KBM-7 (cell line): ENCODE data around the gene TEX35.

Source experiments
- DNase-seq: peaks from one replicate; pipeline ENCODE4 v3.0.0-alpha.2; 2015
- in situ Hi-C: fragments of 300-500 bp; cut with MboI; formaldehyde crosslinking; loops from 2 replicates; pipeline ENCODE4 v1.14.3; 2020; ENCODE audit warnings: low sequenced_read_pairs, low pct_unique_long_range_greater_than_20kb, mixed read lengths

Gene TEX35

GRCh38 chr1:178560871-178561376 lies 48.0 kb downstream of the TEX35 start:
- in situ Hi-C loops, result no loop called here
- no peak for DNase-seq

DNA sequence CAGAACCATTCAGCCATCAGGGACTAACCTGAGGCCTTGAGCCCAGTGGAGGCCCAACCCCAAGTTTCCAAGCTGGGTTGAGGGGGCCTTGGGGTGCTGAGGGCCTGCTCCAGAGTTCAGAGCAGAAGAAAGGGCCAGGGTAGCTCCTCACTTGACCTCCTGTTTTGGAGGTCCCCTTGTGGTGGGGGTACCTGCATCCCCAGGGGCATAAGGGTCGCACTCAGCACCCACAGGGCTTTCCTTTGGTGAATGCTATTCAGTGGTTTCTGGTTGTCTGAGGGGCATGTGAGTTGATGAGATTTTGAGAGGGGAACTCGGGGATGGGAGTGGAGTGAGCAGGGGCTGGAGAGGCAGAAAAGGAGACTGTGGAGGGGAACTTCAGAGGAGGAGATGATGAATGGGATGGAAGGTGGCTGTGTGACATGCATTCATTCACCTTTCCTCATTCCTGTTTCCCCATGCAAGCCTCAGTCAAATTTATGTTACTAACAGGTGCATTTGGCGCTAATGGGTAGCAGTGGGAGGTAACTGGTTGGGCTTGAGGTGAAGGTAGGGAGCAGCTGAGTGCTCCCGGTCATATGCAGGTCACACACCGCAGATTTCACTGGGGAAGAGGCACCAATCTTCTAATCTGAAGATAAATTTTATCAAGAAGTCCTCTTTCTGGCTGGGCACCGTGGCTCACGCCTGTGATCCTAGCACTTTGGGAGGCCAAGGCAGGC lies 50.4 kb downstream of the TEX35 start:
- no peak for DNase-seq
- in situ Hi-C loops, result no loop called here

- in situ Hi-C loops, result no loop called here
- no peak for DNase-seq
Measured at GRCh38 chr1:178564086-178564782, 51.3 kb downstream of the TEX35 start.

DNA sequence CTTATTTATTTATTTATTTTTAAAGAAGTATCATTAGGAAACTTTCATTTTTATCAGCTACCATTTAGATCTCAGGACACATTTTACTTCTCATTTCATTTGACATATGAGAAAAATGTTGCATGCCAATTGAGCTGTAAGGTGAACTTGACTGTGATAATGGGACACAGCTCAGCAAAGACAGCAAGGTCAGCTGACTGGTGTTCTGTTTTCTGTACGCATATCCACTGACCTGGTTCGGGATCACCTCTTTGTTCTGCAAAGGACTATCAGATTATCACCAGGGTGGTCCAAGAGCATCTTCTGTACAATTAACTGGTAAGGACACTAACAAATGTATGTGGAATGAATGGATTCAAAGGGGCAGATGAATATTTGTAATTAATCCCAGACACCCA lies 51.9 kb downstream of the TEX35 start:
- in situ Hi-C loops, result no loop called here
- no peak for DNase-seq

DNA sequence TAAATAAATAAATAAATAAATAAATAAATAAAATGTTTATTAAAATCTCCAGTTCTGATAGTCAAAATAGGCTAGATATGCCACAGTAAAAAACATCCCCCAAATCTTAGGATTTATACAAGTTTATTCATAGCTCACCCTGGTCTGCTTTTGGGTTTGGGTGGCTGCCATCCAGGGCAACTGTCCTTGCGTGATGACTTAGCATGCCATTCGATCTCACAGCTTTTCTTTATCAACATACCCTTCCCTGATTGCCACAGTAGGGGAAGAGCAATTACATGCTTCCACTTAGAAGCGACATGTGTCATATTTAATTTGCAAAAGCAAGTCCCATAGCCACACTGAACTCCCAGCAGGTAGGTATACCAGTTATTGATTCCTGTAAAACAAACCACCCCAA lies 52.7 kb downstream of the TEX35 start:
- in situ Hi-C loops, result no loop called here
- no peak for DNase-seq

GRCh38 chr1:178566187-178566586 lies 53.3 kb downstream of the TEX35 start:
- DNase-seq, result no peak

GRCh38 chr1:178571807-178572206 lies 58.9 kb downstream of the TEX35 start:
- no peak for DNase-seq
- in situ Hi-C loops, result no loop called here

More at GRCh38 chr1:178566187-178566586, 53.3 kb downstream of the TEX35 start:
- in situ Hi-C loops, result no loop called here
